ENCODE results near the gene NDNF.

DNA sequence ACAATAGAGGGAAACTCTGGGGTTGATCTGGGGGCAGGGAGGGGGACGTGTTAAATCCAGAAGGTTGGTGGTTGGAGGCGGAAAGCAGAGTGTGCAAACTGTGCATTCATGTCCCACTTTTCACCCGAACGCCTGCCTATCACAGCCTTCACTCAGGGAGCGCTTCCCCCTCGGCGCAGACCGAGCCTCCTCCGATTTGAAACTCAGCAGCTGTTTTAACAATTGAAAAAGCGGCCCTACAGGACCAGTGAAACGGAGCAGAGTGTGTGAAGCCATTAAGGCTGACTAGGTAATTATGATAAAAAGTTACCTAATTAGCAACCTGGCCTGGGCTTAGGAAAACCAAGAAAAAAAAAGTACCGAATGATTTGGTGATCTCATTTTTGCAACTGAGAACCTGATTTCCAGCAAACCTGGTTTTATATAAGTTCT lies 685 bp upstream of the NDNF start:
- no peak for TF ChIP-seq POLR2A (IDR thresholded peaks at IDR 0.05)
- no peak for TF ChIP-seq CTCF (IDR thresholded peaks at IDR 0.05)
- no peak for TF ChIP-seq POLR2AphosphoS5 (IDR thresholded peaks at IDR 0.05)
